HEK293 (cell line): Measurements from ENCODE around the gene UCMA.

Source experiments
- ZNF324 ChIP-seq: fragments of 450-650 bp; formaldehyde crosslinking; IDR thresholded peaks from 2 replicates; pipeline ENCODE4 v1.5.1; 2016; ENCODE audit warnings: missing biosample characterization, missing genetic modification characterization
- TF ChIP-seq, protein P1 (sequence below): fragments of 450-650 bp; formaldehyde crosslinking; IDR thresholded peaks from 2 replicates; pipeline ENCODE4 v1.5.1; 2016; ENCODE audit warnings: missing biosample characterization, missing genetic modification characterization
- TF ChIP-seq, protein P2 (sequence below): fragments of 450-650 bp; formaldehyde crosslinking; IDR thresholded peaks from 2 replicates; pipeline ENCODE4 v1.5.1; 2016; ENCODE audit warnings: missing biosample characterization, missing genetic modification characterization

DNA sequence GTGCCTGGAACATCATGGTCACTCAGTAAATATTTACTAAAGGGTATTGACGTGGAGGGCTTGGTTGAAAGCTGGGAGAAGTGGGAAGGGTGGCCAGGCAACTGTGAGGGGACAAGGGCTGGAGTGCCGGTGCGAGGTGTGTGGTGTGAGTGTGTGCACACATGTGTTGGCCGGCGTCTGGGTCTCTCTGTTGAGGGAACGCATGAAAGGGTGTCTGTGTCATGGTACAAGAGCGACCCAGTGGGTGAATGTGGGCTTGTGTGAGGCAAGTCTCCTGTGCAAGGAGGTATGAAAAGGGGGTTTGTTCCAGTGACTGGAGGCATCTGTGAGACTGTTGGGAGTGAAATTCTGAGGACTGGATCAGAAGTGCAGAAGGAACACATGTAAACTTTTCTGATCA lies 29.4 kb upstream of the UCMA start:
- TF ChIP-seq, protein P1, sequence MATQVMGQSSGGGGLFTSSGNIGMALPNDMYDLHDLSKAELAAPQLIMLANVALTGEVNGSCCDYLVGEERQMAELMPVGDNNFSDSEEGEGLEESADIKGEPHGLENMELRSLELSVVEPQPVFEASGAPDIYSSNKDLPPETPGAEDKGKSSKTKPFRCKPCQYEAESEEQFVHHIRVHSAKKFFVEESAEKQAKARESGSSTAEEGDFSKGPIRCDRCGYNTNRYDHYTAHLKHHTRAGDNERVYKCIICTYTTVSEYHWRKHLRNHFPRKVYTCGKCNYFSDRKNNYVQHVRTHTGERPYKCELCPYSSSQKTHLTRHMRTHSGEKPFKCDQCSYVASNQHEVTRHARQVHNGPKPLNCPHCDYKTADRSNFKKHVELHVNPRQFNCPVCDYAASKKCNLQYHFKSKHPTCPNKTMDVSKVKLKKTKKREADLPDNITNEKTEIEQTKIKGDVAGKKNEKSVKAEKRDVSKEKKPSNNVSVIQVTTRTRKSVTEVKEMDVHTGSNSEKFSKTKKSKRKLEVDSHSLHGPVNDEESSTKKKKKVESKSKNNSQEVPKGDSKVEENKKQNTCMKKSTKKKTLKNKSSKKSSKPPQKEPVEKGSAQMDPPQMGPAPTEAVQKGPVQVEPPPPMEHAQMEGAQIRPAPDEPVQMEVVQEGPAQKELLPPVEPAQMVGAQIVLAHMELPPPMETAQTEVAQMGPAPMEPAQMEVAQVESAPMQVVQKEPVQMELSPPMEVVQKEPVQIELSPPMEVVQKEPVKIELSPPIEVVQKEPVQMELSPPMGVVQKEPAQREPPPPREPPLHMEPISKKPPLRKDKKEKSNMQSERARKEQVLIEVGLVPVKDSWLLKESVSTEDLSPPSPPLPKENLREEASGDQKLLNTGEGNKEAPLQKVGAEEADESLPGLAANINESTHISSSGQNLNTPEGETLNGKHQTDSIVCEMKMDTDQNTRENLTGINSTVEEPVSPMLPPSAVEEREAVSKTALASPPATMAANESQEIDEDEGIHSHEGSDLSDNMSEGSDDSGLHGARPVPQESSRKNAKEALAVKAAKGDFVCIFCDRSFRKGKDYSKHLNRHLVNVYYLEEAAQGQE (tag by site-specific recombination) = no peak
- TF ChIP-seq, protein P2, sequence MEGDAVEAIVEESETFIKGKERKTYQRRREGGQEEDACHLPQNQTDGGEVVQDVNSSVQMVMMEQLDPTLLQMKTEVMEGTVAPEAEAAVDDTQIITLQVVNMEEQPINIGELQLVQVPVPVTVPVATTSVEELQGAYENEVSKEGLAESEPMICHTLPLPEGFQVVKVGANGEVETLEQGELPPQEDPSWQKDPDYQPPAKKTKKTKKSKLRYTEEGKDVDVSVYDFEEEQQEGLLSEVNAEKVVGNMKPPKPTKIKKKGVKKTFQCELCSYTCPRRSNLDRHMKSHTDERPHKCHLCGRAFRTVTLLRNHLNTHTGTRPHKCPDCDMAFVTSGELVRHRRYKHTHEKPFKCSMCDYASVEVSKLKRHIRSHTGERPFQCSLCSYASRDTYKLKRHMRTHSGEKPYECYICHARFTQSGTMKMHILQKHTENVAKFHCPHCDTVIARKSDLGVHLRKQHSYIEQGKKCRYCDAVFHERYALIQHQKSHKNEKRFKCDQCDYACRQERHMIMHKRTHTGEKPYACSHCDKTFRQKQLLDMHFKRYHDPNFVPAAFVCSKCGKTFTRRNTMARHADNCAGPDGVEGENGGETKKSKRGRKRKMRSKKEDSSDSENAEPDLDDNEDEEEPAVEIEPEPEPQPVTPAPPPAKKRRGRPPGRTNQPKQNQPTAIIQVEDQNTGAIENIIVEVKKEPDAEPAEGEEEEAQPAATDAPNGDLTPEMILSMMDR (tag by site-specific recombination) = no peak
- TF ChIP-seq ZNF324 (tag by site-specific recombination) = no peak
